Caco-2 (cell line): ENCODE results near the gene GAGE13. TPM values are rescaled to one million over a fixed set of nuclear protein-coding genes. Genes with fewer than 3 reads are reported as not detected.
A peak's percentile ranks its signal among the peaks of the same experiment; 100 is the strongest.
"Not testable (repeated sequence)": the region's sequence is repeated elsewhere in the genome, so short reads cannot be mapped to it uniquely, and the experiment has no call there.

Experiments used
- Bru-seq: library from RNA; stranded (reverse); fragments of 400-500 nt; gene quantifications from one replicate; lab custom pipeline; 2021; lab: Mats Ljungman, UMichigan
- BruChase-seq, 2 experiments: library from RNA; stranded (reverse); fragments of 400-500 nt; gene quantifications; one replicate each; lab custom pipeline; 2021; lab: Mats Ljungman, UMichigan
- BruUV-seq: library from RNA; stranded (reverse); fragments of 400-500 nt; replicated peaks from 2 replicates; lab custom pipeline; 2021; lab: Mats Ljungman, UMichigan
- CTCF ChIA-PET: fragments of 300-600 bp; sonication (Branson Sonifier 250); formaldehyde crosslinking; loops from one replicate; lab custom pipeline; 2022; ENCODE audit warnings: antibody characterized with exemption; lab: Charles Lee
- POLR2A ChIA-PET: fragments of 300-600 bp; sonication (Branson Sonifier 250); formaldehyde crosslinking; loops from one replicate; lab custom pipeline; 2022; ENCODE audit warnings: antibody characterized with exemption; lab: Charles Lee
- DNase-seq, 2 experiments: peaks; one replicate each; pipeline versions ENCODE4 v3.0.0 to v3.0.0-alpha.2; 2020 to 2022
- H3K27me3 ChIP-seq: replicated peaks from 2 replicates; pipeline ENCODE4 v1.6.0; 2011; ENCODE audit warnings: low read length; ENCODE audit not compliant: control insufficient read depth, insufficient read depth
- H3K36me3 ChIP-seq: 2 replicates; pipeline ENCODE4 v1.5.1; 2011; ENCODE audit warnings: low read length; ENCODE audit not compliant: control insufficient read depth, insufficient read depth
- H3K4me1 ChIP-seq: fragments of 250-450 bp; sonication (Bioruptor Pico); 2 replicates; pipeline ENCODE4 v1.5.1; 2020; ENCODE audit warnings: mild to moderate bottlenecking
- H3K4me3 ChIP-seq: 2 replicates; pipeline ENCODE4 v1.5.1; 2011; ENCODE audit warnings: low read depth, mild to moderate bottlenecking, control low read depth, low read length
- H3K9me3 ChIP-seq: fragments of 250-450 bp; sonication (Bioruptor Pico); 2 replicates; pipeline ENCODE4 v1.5.1; 2020; ENCODE audit warnings: mild to moderate bottlenecking, moderate library complexity
- H3K27ac Mint-ChIP-seq: one replicate; pipeline ENCODE4 v1.8.0; 2022; ENCODE audit warnings: mixed read lengths; ENCODE audit not compliant: unreplicated experiment
- H3K27me3 Mint-ChIP-seq: one replicate; pipeline ENCODE4 v1.8.0; 2022; ENCODE audit warnings: mixed read lengths; ENCODE audit not compliant: insufficient read depth, unreplicated experiment
- H3K36me3 Mint-ChIP-seq: one replicate; pipeline ENCODE4 v1.8.0; 2022; ENCODE audit warnings: mild to moderate bottlenecking, mixed read lengths; ENCODE audit not compliant: insufficient read depth, unreplicated experiment
- H3K4me1 Mint-ChIP-seq: one replicate; pipeline ENCODE4 v1.8.0; 2022; ENCODE audit warnings: low read depth, mixed read lengths; ENCODE audit not compliant: unreplicated experiment
- H3K4me3 Mint-ChIP-seq: one replicate; pipeline ENCODE4 v1.8.0; 2022; ENCODE audit warnings: mild to moderate bottlenecking, moderate library complexity, mixed read lengths; ENCODE audit not compliant: unreplicated experiment
- H3K9me3 Mint-ChIP-seq: one replicate; pipeline ENCODE4 v1.8.0; 2022; ENCODE audit warnings: mixed read lengths; ENCODE audit not compliant: unreplicated experiment
- CTCF ChIP-seq, 2 experiments: fragments of 200-600 bp in 1 of 2; IDR thresholded peaks; 1 replicate in 1 of 2; 2 replicates in 1 of 2; pipeline versions ENCODE4 v1.5.1 to v1.8.0; 2011 to 2022; ENCODE audit warnings: antibody characterized with exemption in 1 of 2, control low read depth in 1 of 2, inconsistent platforms in 1 of 2, low read depth in 1 of 2, low read length in 1 of 2, mild to moderate bottlenecking in 1 of 2, moderate library complexity in 1 of 2; ENCODE audit not compliant: insufficient read depth in 1 of 2, severe bottlenecking in 1 of 2, unreplicated experiment in 1 of 2
- intact Hi-C: fragments of 100-400 bp; cut with micrococcal nuclease; formaldehyde crosslinking; loops from one replicate; pipeline ENCODE4 v1.10.0; 2022; ENCODE audit not compliant: unreplicated experiment
- long read RNA-seq: library from polyadenylated mRNA; stranded (forward); transcript quantifications from one replicate; pipeline ENCODE4 v2.0.0, GENCODE V29; 2022
- total RNA-seq: library from RNA; stranded (reverse); gene quantifications from 2 replicates; pipeline ENCODE4 v1.2.3, GENCODE V29; 2022

The GAGE13 gene
- total RNA-seq (not detected in 2 replicates), Bru-seq, nascent RNA (not detected), BruChase-seq, experiment 1, labeled RNA remaining after a 2-hour chase (not detected), BruChase-seq, experiment 2, labeled RNA remaining after a 6-hour chase (not detected)
- long read RNA-seq, result 0 reads

GRCh38 chrX:49331282-49331681, at the start of gene GAGE13:
GAGE13 (plus strand) TSS chrX:49331582; CDS start chrX:49332738, 1,156 bp downstream.
- DNase-seq, intact Hi-C loops, H3K4me3 Mint-ChIP-seq: not testable (repeated sequence)

GRCh38 chrX:49282647-49283011, 48.8 kb upstream of the GAGE13 start:
- ChIA-PET POLR2A (interaction anchor here (0.7 kb wide), 1 partner anchor 118 kb away, joined by 3 read pairs; no protein-coding TSS in a partner anchor), CTCF (no interaction called here)
- Mint-ChIP-seq H3K4me1 (no peaks in the 10 kb centered on the region), H3K9me3 (no peaks in the 10 kb centered on the region), H3K27ac (peak overlapping the region; percentile 62), H3K36me3 (peaks cover 12% of the 10 kb centered on the region), H3K27me3 (no peaks in the 10 kb centered on the region), H3K4me3 (no peak overlapping the region)
- Histone ChIP-seq H3K4me3 (no peak overlapping the region), H3K9me3 (no peaks in the 10 kb centered on the region), H3K4me1 (no peaks in the 10 kb centered on the region), H3K36me3 (no peaks in the 10 kb centered on the region), H3K27me3 (no peaks in the 10 kb centered on the region)
- intact Hi-C loops, result no loop called here
- peak in 1 of 2 experiments; percentile 13 for DNase-seq
- TF ChIP-seq CTCF (IDR thresholded peaks at IDR 0.05; ENCODE audit: insufficient read depth in 1 of 2, low read depth in 1 of 2, low read length in 1 of 2, severe bottlenecking in 1 of 2, unreplicated experiment in 1 of 2), result no peak
- BruUV-seq, result no TSS peak

More at GRCh38 chrX:49331282-49331681, at the start of gene GAGE13:
- H3K9me3 ChIP-seq, BruUV-seq, H3K4me3 ChIP-seq, H3K4me1 Mint-ChIP-seq, CTCF ChIA-PET, H3K36me3 Mint-ChIP-seq, H3K9me3 Mint-ChIP-seq, POLR2A ChIA-PET, H3K27ac Mint-ChIP-seq, H3K27me3 Mint-ChIP-seq, H3K36me3 ChIP-seq, H3K4me1 ChIP-seq, H3K27me3 ChIP-seq: not testable (repeated sequence)

- H3K36me3 ChIP-seq, result no peaks in the 10 kb centered on the region
- TF ChIP-seq CTCF (IDR thresholded peaks at IDR 0.05; ENCODE audit: insufficient read depth in 1 of 2, low read depth in 1 of 2, low read length in 1 of 2, severe bottlenecking in 1 of 2, unreplicated experiment in 1 of 2), result no peak
- Mint-ChIP-seq H3K4me1 (no peaks in the 10 kb centered on the region), H3K4me3 (no peak overlapping the region), H3K36me3 (peaks cover 12% of the 10 kb centered on the region), H3K27ac (no peak overlapping the region), H3K9me3 (no peaks in the 10 kb centered on the region), H3K27me3 (no peaks in the 10 kb centered on the region)
- H3K4me1 ChIP-seq, result no peaks in the 10 kb centered on the region
- ChIA-PET CTCF (no interaction called here), POLR2A (no interaction called here)
- H3K4me3 ChIP-seq, result no peak overlapping the region
- BruUV-seq, result no TSS peak
- no peaks in the 10 kb centered on the region for H3K27me3 ChIP-seq
- intact Hi-C loops, result no loop called here
- H3K9me3 ChIP-seq, result no peaks in the 10 kb centered on the region
- no peak for DNase-seq
Observed at GRCh38 chrX:49284212-49284611, 47.2 kb upstream of the GAGE13 start.
